Measurements from ENCODE around the gene FAM3B.

The FAM3B gene

GRCh38 chr21:41403331-41403730, 86.7 kb downstream of the FAM3B start:
- no peak for TF ChIP-seq PAX5 (IDR thresholded peaks at IDR 0.05; ENCODE audit: insufficient read depth, low read length, severe bottlenecking)
- DNase-seq (ENCODE audit: insufficient read length, low spot score) (no peak), FAIRE-seq (no peak)

- DNase-seq (ENCODE audit: insufficient read length, low spot score) (no peak), FAIRE-seq (no peak)
- TF ChIP-seq TAF1 (IDR thresholded peaks at IDR 0.05; ENCODE audit: low read depth, low read length) (no peak), POLR2AphosphoS5 (IDR thresholded peaks at IDR 0.05; ENCODE audit: low read depth, low read length) (no peak), PAX5 (IDR thresholded peaks at IDR 0.05; ENCODE audit: insufficient read depth, low read length, severe bottlenecking) (no peak), SPI1 (IDR thresholded peaks at IDR 0.05; ENCODE audit: low read depth, low read length) (no peak)
Observed at GRCh38 chr21:41403966-41404365, 87.4 kb downstream of the FAM3B start.

GRCh38 chr21:41405321-41405720, 88.7 kb downstream of the FAM3B start:
- TF ChIP-seq PAX5 (IDR thresholded peaks at IDR 0.05; ENCODE audit: insufficient read depth, low read length, severe bottlenecking) (no peak), POLR2AphosphoS5 (IDR thresholded peaks at IDR 0.05; ENCODE audit: low read depth, low read length) (no peak), SPI1 (IDR thresholded peaks at IDR 0.05; ENCODE audit: low read depth, low read length) (no peak), POLR2A (IDR thresholded peaks at IDR 0.05; ENCODE audit: low read depth, low read length) (no peak), TAF1 (IDR thresholded peaks at IDR 0.05; ENCODE audit: low read depth, low read length) (no peak)
- no peak for FAIRE-seq
- no peak for DNase-seq (ENCODE audit: insufficient read length, low spot score)

- no peak for TF ChIP-seq PAX5 (IDR thresholded peaks at IDR 0.05; ENCODE audit: insufficient read depth, low read length, severe bottlenecking)
- DNase-seq (ENCODE audit: insufficient read length, low spot score) (no peak), FAIRE-seq (no peak)
Observed at GRCh38 chr21:41406340-41406739, 89.7 kb downstream of the FAM3B start.

Data from GM12891 (cell line).